GM18907 (cell line): ENCODE measurements around the gene CCS.
"Not testable (repeated sequence)": the region's sequence is repeated elsewhere in the genome, so short reads cannot be mapped to it uniquely, and the experiment has no call there.

ENCODE experiments used
- ATAC-seq: cut with Tn5 transposase; IDR thresholded peaks from one replicate; pipeline ENCODE4 v1.9.1; 2021; ENCODE audit warnings: mild to moderate bottlenecking, moderate library complexity; ENCODE audit not compliant: unreplicated experiment

The CCS gene

GRCh38 chr11:66561178-66561974 lies 31.6 kb upstream of the CCS start:
- no peak for ATAC-seq

- ATAC-seq = no peak
These were observed 31.1 kb upstream of the CCS start for GRCh38 chr11:66561975-66562248.

- no peak for ATAC-seq
These were observed 30.7 kb upstream of the CCS start for GRCh38 chr11:66562275-66562674.

- ATAC-seq = no peak
These were observed 29.9 kb upstream of the CCS start for GRCh38 chr11:66562907-66563583.

GRCh38 chr11:66563832-66564231 lies 29.2 kb upstream of the CCS start:
- ATAC-seq = no peak

GRCh38 chr11:66564538-66564937 lies 28.4 kb upstream of the CCS start:
- no peak for ATAC-seq

GRCh38 chr11:66564984-66565383 lies 28.0 kb upstream of the CCS start:
- ATAC-seq = no peak

GRCh38 chr11:66566221-66566620 lies 26.8 kb upstream of the CCS start:
- ATAC-seq = no peak

GRCh38 chr11:66567787-66568123 lies 25.2 kb upstream of the CCS start:
- no peak for ATAC-seq

- ATAC-seq = no peak
These were observed 24.7 kb upstream of the CCS start, which contains the start of gene CTSF for GRCh38 chr11:66568124-66568916. Gene CTSF (minus strand): TSS chr11:66568606. CDS start chr11:66568486, 120 bp downstream.

- no peak for ATAC-seq
These were observed 23.9 kb upstream of the CCS start for GRCh38 chr11:66569076-66569475.

GRCh38 chr11:66570079-66570849 lies 22.7 kb upstream of the CCS start:
- no peak for ATAC-seq

GRCh38 chr11:66570850-66571180 lies 22.2 kb upstream of the CCS start:
- no peak for ATAC-seq

GRCh38 chr11:66579017-66579606 lies 13.9 kb upstream of the CCS start:
- no peak for ATAC-seq

GRCh38 chr11:66580803-66581202 lies 12.2 kb upstream of the CCS start:
- ATAC-seq = no peak

GRCh38 chr11:66581261-66581660 lies 11.7 kb upstream of the CCS start:
- ATAC-seq = no peak

GRCh38 chr11:66582565-66583147 lies 10.3 kb upstream of the CCS start:
- not testable (repeated sequence) for ATAC-seq

GRCh38 chr11:66585447-66585846 lies 7.5 kb upstream of the CCS start:
- ATAC-seq = not testable (repeated sequence)

- ATAC-seq = no peak
These were observed 6.8 kb upstream of the CCS start for GRCh38 chr11:66586136-66586535.

- ATAC-seq = not testable (repeated sequence)
These were observed 3.7 kb upstream of the CCS start for GRCh38 chr11:66589315-66589714.
